GOT3 (cell line): ENCODE measurements around the gene TRMT2A.

Experiments used
- DNase-seq: peaks from one replicate; lab custom pipeline; 2025; ENCODE audit warnings: mixed read lengths; lab: John Stamatoyannopoulos, UW

Gene TRMT2A

DNA sequence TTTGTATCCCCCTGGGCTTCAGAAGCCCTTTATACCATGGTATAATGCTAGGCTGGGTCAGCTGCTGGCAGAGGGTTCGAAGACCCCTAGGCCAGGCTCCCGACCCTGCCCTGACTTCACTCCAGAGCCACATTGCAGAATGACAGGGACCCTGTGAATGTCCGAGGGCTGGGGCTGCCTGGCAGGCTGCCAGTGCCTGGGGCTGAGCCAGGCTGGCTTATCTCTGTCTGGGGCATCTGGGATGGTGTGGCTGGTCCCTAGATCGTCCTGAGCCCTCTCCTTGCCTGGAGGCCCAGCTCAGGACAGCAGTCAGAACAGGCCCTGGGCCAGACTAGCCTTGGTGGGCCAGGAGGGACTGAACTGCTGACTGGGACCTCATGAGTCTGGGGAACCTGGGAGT is 18.2 kb upstream of the TRMT2A start:
- DNase-seq, result no peak

DNA sequence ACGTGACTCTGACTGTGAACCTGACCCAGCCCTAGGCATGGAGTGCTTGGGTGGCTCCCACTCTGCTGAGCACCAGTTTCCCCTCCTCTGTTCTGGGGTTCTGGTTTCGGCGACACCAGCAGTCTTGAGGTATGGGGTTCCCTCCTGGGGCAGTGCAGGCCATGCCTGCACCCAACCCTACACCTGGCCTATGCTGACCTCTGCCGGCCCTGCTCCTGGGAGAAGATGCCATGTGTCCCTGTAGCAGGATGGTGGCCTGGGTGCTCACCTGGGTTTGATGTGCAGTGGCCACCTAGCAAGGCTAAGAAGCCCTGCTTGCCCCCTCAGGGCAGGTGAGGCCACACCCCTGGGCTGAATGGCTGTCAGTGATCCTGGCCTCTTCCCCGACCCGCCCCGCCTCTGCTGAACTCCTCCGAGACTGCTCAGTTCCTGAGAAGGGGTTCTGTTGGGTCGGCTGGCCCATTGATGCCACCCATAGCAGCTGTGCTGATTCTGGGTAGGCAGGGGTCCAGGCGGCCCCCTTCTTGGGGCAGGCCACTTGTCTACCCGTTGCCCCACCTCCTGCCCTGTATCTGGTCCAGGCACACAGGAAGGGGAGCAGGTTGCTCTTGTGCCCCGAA is 17.0 kb upstream of the TRMT2A start:
- no peak for DNase-seq

- DNase-seq, result no peak
Measured at GRCh38 chr22:20132686-20133246, 15.7 kb upstream of the TRMT2A start.

DNA sequence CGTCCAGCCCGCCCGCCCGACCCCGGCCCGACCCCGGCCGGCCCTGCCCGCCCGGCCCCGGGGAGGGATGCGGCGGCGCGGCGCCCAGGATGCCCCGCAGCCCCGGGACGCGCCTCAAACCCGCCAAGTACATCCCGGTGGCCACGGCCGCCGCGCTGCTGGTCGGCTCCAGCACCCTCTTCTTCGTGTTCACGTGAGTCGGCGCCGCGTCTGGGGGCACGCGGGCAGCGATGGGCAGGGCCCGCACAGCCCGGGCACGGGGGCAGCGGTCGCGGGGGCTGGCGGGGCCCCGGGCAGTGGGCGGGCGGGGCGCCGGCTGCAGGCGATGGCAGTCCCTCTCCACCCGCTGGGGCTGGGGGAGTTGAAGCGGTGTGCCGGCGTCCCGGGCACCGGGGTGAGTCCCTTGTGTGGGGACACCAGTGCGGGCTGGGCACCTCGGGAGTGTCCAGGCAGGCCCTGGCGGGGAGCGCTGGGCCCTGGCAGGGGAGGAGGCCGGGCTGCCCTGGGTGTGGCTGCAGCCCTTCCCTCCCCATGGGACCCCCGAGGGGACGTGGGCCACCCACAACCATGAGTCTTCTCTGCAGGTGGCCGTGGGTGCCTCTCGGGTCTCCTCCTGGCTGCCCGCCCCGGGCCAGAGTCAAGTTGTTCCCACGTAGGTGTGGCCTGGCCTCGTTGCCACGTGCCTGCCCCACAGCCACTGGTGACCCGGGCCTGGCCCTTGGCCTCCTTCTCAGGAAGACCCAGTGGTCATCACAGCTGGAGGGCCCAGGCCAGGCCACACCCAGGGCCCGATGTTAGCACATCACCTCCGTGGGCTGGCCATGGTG is 15.0 kb upstream of the TRMT2A start:
- no peak for DNase-seq

- DNase-seq, result no peak
Measured at GRCh38 chr22:20131597-20131858, 14.5 kb upstream of the TRMT2A start, which contains the start of gene ZDHHC8. Gene ZDHHC8 (plus strand): TSS chr22:20131804. CDS start chr22:20131948, 144 bp downstream.

- DNase-seq, result no peak
Measured at GRCh38 chr22:20130731-20131596, 13.9 kb upstream of the TRMT2A start.

DNA sequence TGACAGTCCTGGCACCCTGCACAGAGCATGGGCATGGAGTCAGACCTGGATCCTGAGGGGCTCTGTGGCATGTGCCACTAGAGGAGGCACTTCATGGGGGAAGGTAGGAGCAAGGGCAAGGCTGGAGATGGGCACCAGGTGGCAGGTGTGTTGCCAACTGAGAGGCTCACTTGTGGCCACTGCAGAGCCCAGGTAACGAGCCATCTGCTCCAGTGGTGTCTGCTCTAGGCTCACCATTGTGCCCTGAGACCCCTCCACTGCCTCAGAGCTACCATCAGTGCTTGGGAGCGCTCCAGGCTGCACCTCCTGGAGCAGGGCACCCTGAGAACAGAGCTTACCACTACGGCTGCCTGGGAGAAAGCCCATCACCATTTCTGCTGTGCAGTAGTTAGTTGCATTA is 13.3 kb upstream of the TRMT2A start:
- DNase-seq, result no peak

DNA sequence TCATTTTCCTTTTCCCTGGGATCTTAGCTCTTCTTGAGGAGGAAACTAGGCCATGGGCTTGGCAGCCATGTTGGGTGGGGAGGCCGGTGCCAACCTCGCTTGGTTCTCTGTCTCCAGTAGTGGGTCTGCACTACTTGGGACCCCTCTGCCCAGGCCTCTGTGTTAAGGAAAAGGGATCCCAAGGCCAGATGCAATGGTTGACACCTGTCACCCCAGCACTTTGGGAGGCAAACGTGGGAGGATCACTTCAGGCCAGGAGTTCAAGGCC is 12.7 kb upstream of the TRMT2A start:
- no peak for DNase-seq

DNA sequence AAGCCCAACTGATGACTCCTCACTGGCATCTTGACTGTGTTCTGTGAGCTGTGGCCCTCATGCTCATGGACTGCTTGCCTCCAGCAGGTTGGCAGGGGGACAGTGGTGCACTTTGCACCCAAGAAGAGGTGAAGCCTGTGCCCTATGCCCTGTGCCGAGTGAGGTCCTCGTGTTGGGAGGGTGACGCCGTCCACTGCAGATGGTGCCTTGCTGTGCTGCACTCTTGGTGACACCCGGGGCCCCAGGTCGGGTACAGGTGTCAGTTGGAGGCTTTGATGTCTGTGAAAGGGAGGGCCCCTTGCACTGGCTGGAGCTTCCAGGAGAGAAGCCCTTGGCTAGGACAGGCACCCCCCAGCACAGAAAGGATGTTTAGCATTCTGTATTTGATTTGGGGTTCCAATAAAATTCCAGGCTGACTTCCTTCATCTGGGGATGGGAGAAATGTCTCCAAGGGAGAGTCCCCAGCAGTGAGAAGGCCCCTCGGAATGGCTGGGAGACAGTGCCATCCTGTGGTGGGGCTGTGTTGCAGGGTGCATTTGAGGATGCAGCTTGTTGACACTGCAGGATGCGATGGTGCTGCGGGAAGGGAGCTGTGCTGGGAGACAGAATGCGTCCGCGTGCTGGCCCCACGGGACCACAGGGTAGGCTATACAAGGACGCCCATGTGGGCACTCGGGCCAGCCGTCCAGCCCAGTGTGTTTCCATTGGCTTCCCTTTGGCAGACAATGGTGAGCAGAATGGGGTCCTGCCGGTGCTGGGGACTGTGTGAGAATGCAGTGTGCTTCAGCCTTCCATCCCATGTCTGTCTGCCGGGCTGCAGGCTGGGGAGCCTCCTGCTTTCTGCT is 12.1 kb upstream of the TRMT2A start:
- no peak for DNase-seq

DNA sequence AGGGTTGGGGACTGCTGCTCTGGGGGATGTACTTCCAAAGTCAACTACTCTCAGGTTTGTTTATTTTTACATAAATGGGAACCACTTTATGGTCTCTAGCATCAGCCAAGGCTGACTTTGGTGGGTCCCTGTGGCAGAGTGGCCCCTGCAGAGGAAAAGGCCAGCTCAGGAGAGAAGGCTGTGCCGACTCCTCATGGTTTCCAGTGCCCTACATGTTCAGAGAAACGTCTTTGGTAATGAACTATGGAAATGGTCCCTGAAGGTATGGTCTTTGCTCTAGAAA is 11.5 kb upstream of the TRMT2A start:
- no peak for DNase-seq

DNA sequence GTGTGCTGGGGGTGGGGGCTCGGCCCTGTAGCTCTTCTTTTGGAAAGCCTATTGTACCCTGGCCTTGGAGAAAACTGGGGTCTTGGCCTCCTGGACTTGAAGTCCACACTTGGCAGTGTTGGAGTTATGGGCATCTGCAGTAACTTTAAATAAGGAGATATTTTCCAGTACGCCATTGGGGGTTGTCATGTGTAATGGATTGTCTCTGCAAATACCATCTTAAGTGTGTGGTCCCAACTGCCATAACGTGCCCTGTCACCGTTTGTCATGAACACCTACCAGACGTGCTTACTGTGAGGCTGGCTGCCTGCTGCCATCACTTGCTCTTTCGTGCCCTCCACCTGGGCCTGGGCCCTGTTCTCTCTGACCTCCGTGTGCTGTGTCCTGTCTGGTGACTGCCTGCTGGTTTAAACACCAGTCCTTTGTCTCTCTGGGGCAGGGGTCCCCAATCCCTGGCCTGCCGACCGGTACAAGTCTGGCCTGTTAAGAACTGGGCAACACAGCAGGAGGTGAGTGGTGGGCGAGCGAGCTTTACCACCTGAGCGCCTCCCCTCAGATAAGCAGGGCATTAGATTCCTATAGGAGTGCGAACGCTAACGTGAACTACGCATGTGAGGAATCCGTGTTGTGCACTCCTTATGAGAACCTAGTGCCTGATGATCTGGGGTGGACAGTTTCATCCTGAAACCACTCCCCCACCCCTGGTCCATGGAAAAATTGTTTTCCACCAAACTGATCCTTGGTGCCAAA is 11.0 kb upstream of the TRMT2A start:
- no peak for DNase-seq

- DNase-seq, result no peak
Measured at GRCh38 chr22:20127318-20127868, 10.4 kb upstream of the TRMT2A start.

- DNase-seq, result no peak
Measured at GRCh38 chr22:20126284-20127029, 9.4 kb upstream of the TRMT2A start.

DNA sequence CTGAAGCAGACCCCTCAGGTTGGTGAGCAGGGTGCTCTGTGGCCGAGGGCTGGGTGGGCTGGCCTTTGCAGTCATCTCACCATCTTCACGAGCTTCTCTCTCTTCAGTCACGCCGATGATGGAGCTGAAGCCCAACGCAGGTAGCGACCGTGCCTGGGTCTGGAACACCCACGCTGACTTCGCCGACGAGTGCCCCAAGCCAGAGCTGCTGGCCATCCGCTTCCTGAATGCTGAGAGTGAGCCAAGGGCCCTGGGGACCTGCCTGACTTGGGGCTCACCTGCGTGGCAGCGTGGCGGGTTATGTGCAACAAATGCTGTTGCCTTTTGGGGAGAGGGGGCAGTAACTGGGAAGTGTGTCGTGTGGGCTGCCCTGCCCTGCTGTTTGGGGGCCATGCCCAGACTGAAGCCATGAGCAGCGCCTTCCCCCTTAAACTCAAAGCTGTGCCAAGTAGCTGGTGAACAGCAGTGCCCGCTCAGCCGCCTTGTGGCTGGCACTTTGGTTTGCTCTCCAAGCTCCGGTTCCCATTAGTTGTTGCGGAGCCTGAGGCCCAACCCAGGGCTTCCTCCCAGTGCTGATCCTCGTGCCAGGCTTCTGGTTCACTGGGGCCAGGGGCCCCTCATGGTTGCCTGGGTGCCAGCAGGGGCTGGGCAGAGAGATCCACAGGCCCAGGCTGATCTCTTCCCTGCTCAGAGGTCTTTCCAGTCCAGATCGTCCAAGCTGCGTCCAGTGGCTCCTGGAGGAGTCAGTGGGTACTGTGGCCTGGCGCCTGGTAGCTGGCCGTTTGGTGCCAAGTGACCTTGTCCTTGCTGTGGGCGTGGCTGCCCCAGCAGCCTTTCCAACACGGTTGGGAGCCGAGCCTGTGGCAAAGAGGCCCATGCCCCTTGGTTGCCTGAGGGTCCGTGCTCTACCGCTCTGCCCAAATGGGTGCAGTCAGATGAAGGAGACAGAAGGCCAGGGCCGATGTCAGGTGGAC is 8.5 kb upstream of the TRMT2A start:
- DNase-seq, result no peak

DNA sequence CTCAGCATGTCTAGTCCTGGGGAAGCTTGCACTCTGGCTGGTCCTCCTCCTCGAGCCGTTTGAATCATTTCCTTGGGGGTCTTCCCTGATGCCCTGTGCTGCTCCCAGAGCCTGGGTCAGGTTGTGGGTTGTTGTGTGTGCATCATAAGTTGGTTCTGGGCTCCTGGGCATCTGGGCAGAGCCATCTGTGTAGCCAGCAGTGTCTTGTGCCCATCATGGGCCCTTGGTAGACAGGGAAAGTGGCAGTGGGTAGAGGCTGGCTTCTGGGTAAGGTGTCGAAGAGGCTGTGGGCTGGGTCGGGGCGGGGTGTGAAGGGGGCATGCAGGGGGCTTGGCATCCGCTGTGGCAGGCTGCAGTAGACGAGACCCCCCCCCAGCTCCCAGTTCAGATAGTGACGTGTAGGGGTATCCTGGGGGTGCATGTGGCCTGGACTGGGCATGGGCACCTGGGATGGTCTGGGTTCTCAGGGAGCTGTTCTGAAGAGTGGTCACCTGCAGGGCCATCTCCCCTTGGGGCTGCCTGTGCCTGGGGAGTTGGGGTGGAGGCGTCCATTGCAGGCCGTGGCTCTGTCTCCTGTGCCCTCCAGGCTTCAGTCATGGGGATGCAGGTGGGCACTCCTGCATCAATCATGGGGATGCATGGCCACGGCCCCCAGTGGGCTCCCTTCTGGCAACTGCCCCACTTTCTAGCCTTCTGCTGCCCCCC is 7.2 kb upstream of the TRMT2A start:
- DNase-seq, result no peak

DNA sequence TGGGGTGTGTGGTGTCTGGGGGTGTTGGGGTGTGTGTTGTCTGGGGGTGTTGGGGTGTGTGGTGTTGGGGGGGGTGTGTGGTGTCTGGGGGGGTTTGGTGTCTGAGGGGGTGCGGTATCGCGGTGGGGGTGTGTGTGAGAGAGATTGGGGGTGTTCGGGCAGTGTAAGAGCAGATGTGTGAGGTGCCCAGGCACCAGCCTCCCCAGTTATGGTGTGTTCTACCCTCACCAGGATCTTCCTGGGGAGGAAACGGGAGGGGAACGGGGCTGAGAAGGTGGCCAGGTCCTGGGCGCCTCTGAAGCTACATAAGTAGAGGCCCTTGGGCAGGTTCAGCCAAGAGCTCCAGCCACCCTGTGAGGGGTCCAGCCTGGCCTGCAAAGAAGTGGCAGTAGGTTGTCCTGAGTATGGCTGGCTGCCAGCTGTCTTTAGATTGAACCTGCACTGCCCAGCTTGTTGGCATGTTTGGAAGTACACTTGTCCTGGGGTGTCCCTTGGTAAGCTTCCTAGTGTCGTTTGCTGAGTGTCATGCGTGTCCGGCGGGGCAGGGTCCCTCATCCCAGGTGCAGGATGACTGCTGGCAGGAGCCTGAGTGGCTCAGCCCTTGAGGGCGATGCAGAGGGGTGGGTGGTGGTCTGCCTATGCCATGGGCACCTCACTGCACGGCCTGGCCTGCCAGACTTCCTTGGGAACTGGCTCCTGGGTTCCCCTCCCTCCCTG is 6.5 kb upstream of the TRMT2A start:
- no peak for DNase-seq

DNA sequence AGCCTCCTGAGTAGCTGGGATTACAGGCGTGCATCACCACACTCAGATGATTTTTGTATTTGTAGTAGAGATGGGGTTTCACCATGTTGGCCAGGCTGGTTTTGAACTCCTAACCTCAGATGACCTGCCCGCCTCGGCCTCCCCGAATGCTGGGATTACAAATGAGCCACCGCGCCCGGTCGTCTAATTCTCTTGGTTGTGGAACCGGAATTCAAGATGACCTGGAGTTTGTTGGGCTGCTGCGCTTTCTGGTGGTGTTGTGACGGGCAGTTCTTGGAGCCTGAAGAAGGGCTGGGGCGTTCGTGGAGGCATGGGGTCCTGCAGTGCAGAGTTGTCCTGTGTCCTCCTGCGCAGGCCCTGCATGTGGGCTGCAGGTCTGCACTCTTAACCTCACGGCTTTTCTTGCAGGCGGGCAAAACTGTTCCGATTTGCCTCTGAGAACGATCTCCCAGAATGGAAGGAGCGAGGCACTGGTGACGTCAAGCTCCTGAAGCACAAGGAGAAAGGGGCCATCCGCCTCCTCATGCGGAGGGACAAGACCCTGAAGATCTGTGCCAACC is 4.9 kb upstream of the TRMT2A start:
- no peak for DNase-seq
